ENCODE data around the gene CXCR6. TPM values are rescaled to one million over a fixed set of nuclear protein-coding genes. Genes with fewer than 3 reads are reported as not detected.

The CXCR6 gene
- total RNA-seq, 1 donor from 2014 or later, result not detected

DNA sequence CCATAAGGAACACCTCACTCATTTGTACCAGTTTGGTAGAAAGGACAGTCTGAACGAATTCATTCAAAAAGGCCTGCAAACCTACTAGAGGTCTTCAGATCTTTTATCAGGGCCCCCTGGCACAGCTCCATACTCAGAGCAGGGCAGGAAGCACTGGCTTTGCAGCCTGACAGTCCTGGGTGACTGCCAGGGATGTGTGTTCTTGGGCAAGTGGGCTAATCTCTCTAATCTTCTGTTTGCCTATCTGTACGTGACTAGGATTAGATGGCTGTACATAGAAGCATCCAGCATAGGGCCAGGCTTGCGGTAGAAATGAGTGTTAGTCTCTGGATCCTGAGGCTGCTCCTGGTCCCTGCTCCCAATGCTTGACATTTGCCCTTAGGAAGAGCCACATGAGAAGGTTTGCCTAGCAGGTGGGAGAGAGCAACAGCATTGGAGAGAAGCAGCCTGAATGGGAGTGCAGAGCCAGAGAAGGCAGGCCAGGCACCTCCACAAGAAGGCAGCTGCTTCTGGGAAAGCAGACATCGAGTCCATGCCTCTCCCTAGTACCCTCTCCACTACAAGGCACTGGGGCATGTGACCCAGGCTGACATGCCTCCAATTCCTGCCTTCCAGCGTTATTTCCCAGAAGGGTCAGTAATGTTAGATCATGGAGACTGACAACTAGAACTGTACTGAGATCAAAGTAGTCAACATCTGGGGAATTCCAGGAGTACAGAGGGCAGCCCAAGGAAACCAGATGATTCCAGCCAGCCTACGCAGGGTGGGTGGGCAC lies 1.0 kb upstream of the CXCR6 start:
- peaks cover 4% of the 10 kb centered on the region for H3K4me1 ChIP-seq (ENCODE audit: insufficient read depth, low read length)
- H3K4me1 Mint-ChIP-seq (ENCODE audit: low read depth, unreplicated experiment), result peaks cover 19% of the 10 kb centered on the region
- H4K20me1 ChIP-seq (ENCODE audit: insufficient read depth, low read length), result no peaks in the 10 kb centered on the region
- H3K4me3 ChIP-seq (ENCODE audit: insufficient read depth, low read depth, low read length), result no peak overlapping the region
- peaks cover 14% of the 10 kb centered on the region for H3K36me3 Mint-ChIP-seq (ENCODE audit: low read depth, unreplicated experiment)
- H3K27ac ChIP-seq (ENCODE audit: low read depth, low read length), result no peak overlapping the region
- H3K27me3 ChIP-seq (ENCODE audit: insufficient read depth, low read length), result no peaks in the 10 kb centered on the region
- FAIRE-seq, result no peak
- no peak for DNase-seq (ENCODE audit: low read depth)
- no peaks in the 10 kb centered on the region for H3K9me3 Mint-ChIP-seq (ENCODE audit: unreplicated experiment)
- no peak overlapping the region for H3K27ac Mint-ChIP-seq (ENCODE audit: unreplicated experiment)
- no peak overlapping the region for H3K9ac ChIP-seq (ENCODE audit: low read length)
- H3K4me3 Mint-ChIP-seq (ENCODE audit: unreplicated experiment), result no peak overlapping the region
- H3K79me2 ChIP-seq (ENCODE audit: insufficient read depth, low read length), result no peaks in the 10 kb centered on the region
- no peak overlapping the region for H3K4me2 ChIP-seq (ENCODE audit: low read length)
- no peak overlapping the region for H2AFZ ChIP-seq (ENCODE audit: low read depth, low read length)
- no peaks in the 10 kb centered on the region for H3K27me3 Mint-ChIP-seq (ENCODE audit: low read depth, unreplicated experiment)
- H3K9me3 ChIP-seq (ENCODE audit: insufficient read depth, low read depth, low read length), result no peaks in the 10 kb centered on the region
- TF ChIP-seq EZH2 (IDR thresholded peaks at IDR 0.05; ENCODE audit: insufficient read depth, low read length) (no peak), CTCF (IDR thresholded peaks at IDR 0.05; ENCODE audit: insufficient read depth, low read depth, low read length) (no peak)
- H3K36me3 ChIP-seq (ENCODE audit: insufficient read depth, low read length), result peaks cover 3% of the 10 kb centered on the region

GRCh38 chr3:45944830-45945620 lies 1.8 kb downstream of the CXCR6 start:
- H3K36me3 ChIP-seq (ENCODE audit: insufficient read depth, low read length), result peaks cover 5% of the 10 kb centered on the region
- no peaks in the 10 kb centered on the region for H3K9me3 ChIP-seq (ENCODE audit: insufficient read depth, low read depth, low read length)
- no peak overlapping the region for H3K4me3 ChIP-seq (ENCODE audit: insufficient read depth, low read depth, low read length)
- H2AFZ ChIP-seq (ENCODE audit: low read depth, low read length), result no peak overlapping the region
- H3K79me2 ChIP-seq (ENCODE audit: insufficient read depth, low read length), result no peaks in the 10 kb centered on the region
- Mint-ChIP-seq H3K36me3 (ENCODE audit: low read depth, unreplicated experiment) (peaks cover 23% of the 10 kb centered on the region), H3K4me3 (ENCODE audit: unreplicated experiment) (no peak overlapping the region), H3K9me3 (ENCODE audit: unreplicated experiment) (peaks cover 3% of the 10 kb centered on the region), H3K27ac (ENCODE audit: unreplicated experiment) (no peak overlapping the region), H3K27me3 (ENCODE audit: low read depth, unreplicated experiment) (no peaks in the 10 kb centered on the region), H3K4me1 (ENCODE audit: low read depth, unreplicated experiment) (peaks cover 11% of the 10 kb centered on the region)
- no peak overlapping the region for H3K9ac ChIP-seq (ENCODE audit: low read length)
- no peaks in the 10 kb centered on the region for H3K4me1 ChIP-seq (ENCODE audit: insufficient read depth, low read length)
- no peaks in the 10 kb centered on the region for H3K27me3 ChIP-seq (ENCODE audit: insufficient read depth, low read length)
- H3K27ac ChIP-seq (ENCODE audit: low read depth, low read length), result no peak overlapping the region
- no peak overlapping the region for H3K4me2 ChIP-seq (ENCODE audit: low read length)
- no peak for TF ChIP-seq EZH2 (IDR thresholded peaks at IDR 0.05; ENCODE audit: insufficient read depth, low read length)
- no peak for FAIRE-seq
- DNase-seq (ENCODE audit: low read depth), result no peak
- no peaks in the 10 kb centered on the region for H4K20me1 ChIP-seq (ENCODE audit: insufficient read depth, low read length)

DNA sequence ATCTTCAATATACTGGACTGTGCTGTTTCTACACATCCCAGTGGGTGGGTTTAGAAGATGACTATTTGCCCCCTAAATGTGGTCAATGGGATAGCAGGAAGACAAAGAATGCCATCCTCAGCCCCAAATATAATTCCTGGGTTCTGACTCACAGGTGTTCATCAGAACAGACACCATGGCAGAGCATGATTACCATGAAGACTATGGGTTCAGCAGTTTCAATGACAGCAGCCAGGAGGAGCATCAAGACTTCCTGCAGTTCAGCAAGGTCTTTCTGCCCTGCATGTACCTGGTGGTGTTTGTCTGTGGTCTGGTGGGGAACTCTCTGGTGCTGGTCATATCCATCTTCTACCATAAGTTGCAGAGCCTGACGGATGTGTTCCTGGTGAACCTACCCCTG lies 3.0 kb downstream of the CXCR6 start:
- Histone ChIP-seq H3K36me3 (ENCODE audit: insufficient read depth, low read length) (peaks cover 5% of the 10 kb centered on the region), H3K79me2 (ENCODE audit: insufficient read depth, low read length) (no peaks in the 10 kb centered on the region), H3K4me2 (ENCODE audit: low read length) (no peak overlapping the region), H2AFZ (ENCODE audit: low read depth, low read length) (no peak overlapping the region), H3K4me1 (ENCODE audit: insufficient read depth, low read length) (no peaks in the 10 kb centered on the region), H3K9ac (ENCODE audit: low read length) (no peak overlapping the region), H3K27ac (ENCODE audit: low read depth, low read length) (no peak overlapping the region), H3K4me3 (ENCODE audit: insufficient read depth, low read depth, low read length) (no peak overlapping the region), H3K9me3 (ENCODE audit: insufficient read depth, low read depth, low read length) (no peaks in the 10 kb centered on the region), H4K20me1 (ENCODE audit: insufficient read depth, low read length) (no peaks in the 10 kb centered on the region), H3K27me3 (ENCODE audit: insufficient read depth, low read length) (no peaks in the 10 kb centered on the region)
- DNase-seq (ENCODE audit: low read depth) (no peak), FAIRE-seq (no peak)
- Mint-ChIP-seq H3K27me3 (ENCODE audit: low read depth, unreplicated experiment) (no peaks in the 10 kb centered on the region), H3K4me1 (ENCODE audit: low read depth, unreplicated experiment) (peaks cover 11% of the 10 kb centered on the region), H3K36me3 (ENCODE audit: low read depth, unreplicated experiment) (peaks cover 26% of the 10 kb centered on the region), H3K9me3 (ENCODE audit: unreplicated experiment) (peaks cover 3% of the 10 kb centered on the region), H3K4me3 (ENCODE audit: unreplicated experiment) (no peak overlapping the region), H3K27ac (ENCODE audit: unreplicated experiment) (no peak overlapping the region)
- TF ChIP-seq EZH2 (IDR thresholded peaks at IDR 0.05; ENCODE audit: insufficient read depth, low read length) (no peak), CTCF (IDR thresholded peaks at IDR 0.05; ENCODE audit: insufficient read depth, low read depth, low read length) (no peak)
